GM23248 (cell line): Measurements from ENCODE around the gene CTSV. TPM values are rescaled to one million over a fixed set of nuclear protein-coding genes. Genes with fewer than 3 reads are reported as not detected.
"Not testable (repeated sequence)": the region's sequence is repeated elsewhere in the genome, so short reads cannot be mapped to it uniquely, and the experiment has no call there.

Source experiments
- DNase-seq: peaks from one replicate; pipeline ENCODE4 v3.0.0-alpha.2; 2015
- H2AFZ ChIP-seq: fragments of 200-600 bp; sonication (generic); 2 replicates; pipeline ENCODE4 v1.6.1; 2016; ENCODE audit warnings: antibody characterized with exemption
- H3F3A ChIP-seq: fragments of 200-600 bp; sonication (generic); 2 replicates; pipeline ENCODE4 v1.6.1; 2016; ENCODE audit warnings: mild to moderate bottlenecking, antibody characterized with exemption, mixed run types; ENCODE audit not compliant: insufficient read depth
- H3K27ac ChIP-seq: fragments of 200-600 bp; sonication (generic); 2 replicates; pipeline ENCODE4 v1.5.1; 2016; ENCODE audit warnings: mild to moderate bottlenecking
- H3K27me3 ChIP-seq: fragments of 200-600 bp; sonication (generic); replicated peaks from 2 replicates; pipeline ENCODE4 v1.6.1; 2016; ENCODE audit warnings: mild to moderate bottlenecking; ENCODE audit not compliant: insufficient read depth
- H3K36me3 ChIP-seq: fragments of 200-600 bp; sonication (generic); 2 replicates; pipeline ENCODE4 v1.6.1; 2016; ENCODE audit warnings: low read depth, mild to moderate bottlenecking
- H3K4me1 ChIP-seq: fragments of 200-600 bp; sonication (generic); 2 replicates; pipeline ENCODE4 v1.6.1; 2016; ENCODE audit warnings: mild to moderate bottlenecking; ENCODE audit not compliant: insufficient read depth
- H3K4me2 ChIP-seq: fragments of 200-600 bp; sonication (generic); one replicate; pipeline ENCODE4 v1.6.1; 2016; ENCODE audit warnings: mild to moderate bottlenecking; ENCODE audit not compliant: unreplicated experiment
- H3K4me3 ChIP-seq: fragments of 200-600 bp; sonication (generic); 2 replicates; pipeline ENCODE4 v1.5.1; 2016; ENCODE audit warnings: mild to moderate bottlenecking
- H3K79me2 ChIP-seq: fragments of 200-600 bp; sonication (generic); 2 replicates; pipeline ENCODE4 v1.6.1; 2016; ENCODE audit warnings: mild to moderate bottlenecking; ENCODE audit not compliant: insufficient read depth
- H3K9ac ChIP-seq: fragments of 200-600 bp; sonication (generic); 2 replicates; pipeline ENCODE4 v1.6.1; 2016; ENCODE audit warnings: mild to moderate bottlenecking
- H3K9me2 ChIP-seq: fragments of 200-600 bp; sonication (generic); 2 replicates; pipeline ENCODE4 v1.6.1; 2016; ENCODE audit warnings: mixed run types, mild to moderate bottlenecking, moderate library complexity; ENCODE audit not compliant: insufficient read depth
- H3K9me3 ChIP-seq: fragments of 200-600 bp; sonication (generic); one replicate; pipeline ENCODE4 v1.6.1; 2017; ENCODE audit warnings: low read depth
- H4K20me1 ChIP-seq: fragments of 200-600 bp; sonication (generic); 2 replicates; pipeline ENCODE4 v1.6.0; 2016; ENCODE audit not compliant: insufficient read depth
- EZH2 ChIP-seq: fragments of 200-600 bp; sonication (generic); IDR thresholded peaks from 2 replicates; pipeline ENCODE4 v1.6.1; 2018; ENCODE audit warnings: antibody characterized with exemption, mild to moderate bottlenecking; ENCODE audit not compliant: insufficient read depth, poor library complexity, severe bottlenecking
- EZH2phosphoT487 ChIP-seq: fragments of 200-600 bp; sonication (generic); IDR thresholded peaks from 2 replicates; pipeline ENCODE4 v1.6.1; 2018; ENCODE audit warnings: antibody characterized with exemption, moderate library complexity, mild to moderate bottlenecking, low read depth; ENCODE audit not compliant: insufficient read depth
- WGBS, 2 experiments: methylation state at CpG; one replicate each; pipeline ENCODE4 v1.1.6; 2015 to 2017; ENCODE audit warnings: low lambda C conversion rate in 2 of 2, low coverage in 1 of 2; ENCODE audit errors: missing lambda C conversion rate in 2 of 2; 5-methylcytosine and 5-hydroxymethylcytosine counted together
- in situ Hi-C: fragments of 300-500 bp; cut with MboI; formaldehyde crosslinking; loops from 2 replicates; pipeline ENCODE4 v1.15.0; 2020
- polyA plus RNA-seq: library from polyadenylated mRNA; unstranded; fragments of >200 nt; fragmentation: Nextera tagmentation; extraction: Ambion mirVana; gene quantifications from 2 replicates; pipeline ENCODE4 v1.2.1, GENCODE V29; 2016
- total RNA-seq: library from RNA; depleted of rRNA; stranded (reverse); fragments of >200 nt; shearing (Covaris generic); gene quantifications from 2 replicates; pipeline ENCODE4 v1.2.3, GENCODE V29; 2014

The CTSV gene
- total and polyA plus RNA-seq, 2 experiments from 2014 or later: 0.16 TPM; not detected in 1

GRCh38 chr9:97052735-97053134, 13.8 kb upstream of the CTSV start:
- H2AFZ ChIP-seq: no peak overlapping the region
- no peaks in the 10 kb centered on the region for H4K20me1 ChIP-seq
- H3K9me2 ChIP-seq: no peaks in the 10 kb centered on the region
- H3K9ac ChIP-seq: no peak overlapping the region
- no peaks in the 10 kb centered on the region for H3F3A ChIP-seq
- no peaks in the 10 kb centered on the region for H3K79me2 ChIP-seq
- H3K9me3 ChIP-seq: no peaks in the 10 kb centered on the region
- H3K4me2 ChIP-seq: no peak overlapping the region
- DNase-seq: no peak
- H3K4me1 ChIP-seq: no peaks in the 10 kb centered on the region
- H3K4me3 ChIP-seq: no peak overlapping the region
- 27 to 30% methylated on average over 2 of the region's 2 CpGs for WGBS, 2 experiments
- H3K36me3 ChIP-seq: no peaks in the 10 kb centered on the region
- no peak overlapping the region for H3K27ac ChIP-seq
- in situ Hi-C loops: no loop called here
- H3K27me3 ChIP-seq: peaks cover 16% of the 10 kb centered on the region; the same call in 1 of the 2 replicates
- no peak for TF ChIP-seq EZH2
- TF ChIP-seq EZH2phosphoT487: no peak

DNA sequence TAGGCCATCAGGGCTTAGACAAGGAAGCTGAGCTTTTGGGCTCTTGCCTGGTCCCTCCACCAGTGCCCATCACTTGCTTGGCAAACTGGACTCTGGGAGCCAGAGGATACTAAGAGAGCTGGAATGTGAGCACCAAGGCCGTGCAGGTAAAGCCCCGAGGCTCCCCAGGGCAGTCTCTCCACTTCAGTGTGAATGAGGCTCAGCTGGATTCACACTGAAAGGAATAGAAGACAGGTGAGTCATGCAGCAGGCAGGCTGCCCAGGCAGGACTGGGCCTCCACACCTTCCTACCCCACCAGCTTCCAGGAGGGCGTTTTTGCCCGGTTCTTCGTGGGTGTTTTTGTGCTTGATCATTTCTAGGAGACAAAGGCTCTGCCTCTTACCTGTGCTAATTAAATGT, 7.3 kb upstream of the CTSV start:
- H3K4me3 ChIP-seq: no peak overlapping the region
- H3K27me3 ChIP-seq: peaks cover 9% of the 10 kb centered on the region; the same call in 1 of the 2 replicates
- no peaks in the 10 kb centered on the region for H3K9me2 ChIP-seq
- no peaks in the 10 kb centered on the region for H3K79me2 ChIP-seq
- no peaks in the 10 kb centered on the region for H3F3A ChIP-seq
- H3K36me3 ChIP-seq: no peaks in the 10 kb centered on the region
- no peaks in the 10 kb centered on the region for H4K20me1 ChIP-seq
- no peaks in the 10 kb centered on the region for H3K4me1 ChIP-seq
- peak; percentile 31 for DNase-seq
- H3K27ac ChIP-seq: no peak overlapping the region
- H3K4me2 ChIP-seq: no peak overlapping the region
- 17% methylated on average over 5 of the region's 5 CpGs for WGBS, 2 experiments
- in situ Hi-C loops: no loop called here
- no peak overlapping the region for H2AFZ ChIP-seq
- H3K9ac ChIP-seq: no peak overlapping the region
- no peaks in the 10 kb centered on the region for H3K9me3 ChIP-seq
- TF ChIP-seq EZH2: no peak
- TF ChIP-seq EZH2phosphoT487: no peak

- H3K9me2 ChIP-seq: no peaks in the 10 kb centered on the region
- H3K27ac ChIP-seq: no peak overlapping the region
- H3K4me1 ChIP-seq: no peaks in the 10 kb centered on the region
- H4K20me1 ChIP-seq: no peaks in the 10 kb centered on the region
- H3K9ac ChIP-seq: no peak overlapping the region
- in situ Hi-C loops: no loop called here
- no peak overlapping the region for H3K4me2 ChIP-seq
- H2AFZ ChIP-seq: no peak overlapping the region
- H3K36me3 ChIP-seq: no peaks in the 10 kb centered on the region
- no peak for TF ChIP-seq EZH2phosphoT487
- no peak for TF ChIP-seq EZH2
- no peak overlapping the region for H3K4me3 ChIP-seq
- peaks cover 9% of the 10 kb centered on the region; the same call in 1 of the 2 replicates for H3K27me3 ChIP-seq
- WGBS, 2 experiments: 65 to 71% methylated on average over 5 of the region's 5 CpGs
- DNase-seq: no peak
- H3F3A ChIP-seq: no peaks in the 10 kb centered on the region
- no peaks in the 10 kb centered on the region for H3K9me3 ChIP-seq
- H3K79me2 ChIP-seq: no peaks in the 10 kb centered on the region
Observed at GRCh38 chr9:97045300-97045699, 6.4 kb upstream of the CTSV start.

DNA sequence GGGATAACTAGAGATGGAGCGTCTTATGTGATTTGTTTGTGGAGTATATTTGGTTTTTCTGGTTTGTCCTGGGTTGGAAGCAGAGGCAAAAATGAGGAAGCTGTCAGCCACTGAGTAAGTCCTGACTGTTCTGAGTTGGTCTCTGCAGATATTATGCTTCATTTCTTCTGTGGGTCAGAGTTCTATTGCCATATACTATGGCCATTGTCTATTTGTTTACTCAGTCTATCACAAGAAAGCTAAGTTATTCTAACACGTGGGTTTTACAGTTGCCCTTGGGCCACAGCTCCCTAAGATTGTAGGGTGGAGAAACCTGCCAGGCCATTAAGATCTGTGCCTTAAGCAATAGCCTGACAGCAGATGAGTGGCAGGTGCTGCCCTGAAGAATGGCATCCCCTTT, 3.0 kb upstream of the CTSV start:
- peaks cover 14% of the 10 kb centered on the region for H3K27me3 ChIP-seq
- in situ Hi-C loops: no loop called here
- no peak overlapping the region for H3K27ac ChIP-seq
- no peaks in the 10 kb centered on the region for H3K4me1 ChIP-seq
- no peaks in the 10 kb centered on the region for H3K36me3 ChIP-seq
- H4K20me1 ChIP-seq: no peaks in the 10 kb centered on the region
- WGBS, 2 experiments: 45 to 53% methylated on average over 2 of the region's 2 CpGs
- H3K79me2 ChIP-seq: no peaks in the 10 kb centered on the region
- H3K9me2 ChIP-seq: no peaks in the 10 kb centered on the region
- no peak overlapping the region for H3K9ac ChIP-seq
- H3K4me2 ChIP-seq: no peak overlapping the region
- no peak for DNase-seq
- no peak overlapping the region for H3K4me3 ChIP-seq
- no peaks in the 10 kb centered on the region for H3F3A ChIP-seq
- no peak overlapping the region for H2AFZ ChIP-seq
- H3K9me3 ChIP-seq: no peaks in the 10 kb centered on the region
- TF ChIP-seq EZH2 (no peak), EZH2phosphoT487 (no peak)

DNA sequence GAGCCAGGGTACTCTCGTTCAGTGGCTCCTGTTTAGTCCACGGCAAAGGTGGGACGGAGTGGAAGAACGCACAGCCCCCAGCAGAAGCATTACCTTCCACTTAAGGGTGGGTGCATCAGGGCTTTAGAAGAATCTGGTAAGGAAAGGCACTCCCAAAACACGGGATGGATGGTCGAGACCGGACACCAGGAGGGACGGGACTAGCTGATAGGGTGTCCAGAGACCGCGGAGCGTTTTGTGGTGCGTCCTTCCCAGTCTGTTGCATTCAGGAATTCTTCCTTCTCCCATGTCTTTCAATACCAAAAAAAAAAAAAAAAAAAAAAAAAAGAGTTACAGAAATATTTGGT, 545 bp upstream of the CTSV start:
- Histone ChIP-seq H3K27me3 (peaks cover 15% of the 10 kb centered on the region), H3K9me3 (no peaks in the 10 kb centered on the region), H3K9me2 (no peaks in the 10 kb centered on the region), H2AFZ (peak overlapping the region; percentile 97), H3K9ac (peak overlapping the region; percentile 54), H3K36me3 (no peaks in the 10 kb centered on the region), H3F3A (no peaks in the 10 kb centered on the region), H4K20me1 (no peaks in the 10 kb centered on the region), H3K4me3 (peak overlapping the region; percentile 79), H3K79me2 (no peaks in the 10 kb centered on the region), H3K4me1 (no peaks in the 10 kb centered on the region), H3K4me2 (peak overlapping the region; percentile 99), H3K27ac (no peak overlapping the region)
- 2 to 7% methylated on average over 12 of the region's 12 CpGs for WGBS, 2 experiments
- in situ Hi-C loops: no loop called here
- TF ChIP-seq EZH2phosphoT487 (no peak), EZH2 (no peak)
- peak; percentile 55 for DNase-seq

GRCh38 chr9:97023505-97023904, 15.4 kb downstream of the CTSV start:
- DNase-seq, H3K36me3 ChIP-seq, H3K9ac ChIP-seq, H4K20me1 ChIP-seq, H3K9me3 ChIP-seq, H3K27ac ChIP-seq, H3K4me2 ChIP-seq, H3K27me3 ChIP-seq, H3K4me3 ChIP-seq, in situ Hi-C loops, H3K9me2 ChIP-seq, H3K4me1 ChIP-seq, H2AFZ ChIP-seq, H3F3A ChIP-seq, H3K79me2 ChIP-seq: not testable (repeated sequence)
- 61 to 65% methylated on average over 1 of the region's 1 CpG for WGBS, 2 experiments

DNA sequence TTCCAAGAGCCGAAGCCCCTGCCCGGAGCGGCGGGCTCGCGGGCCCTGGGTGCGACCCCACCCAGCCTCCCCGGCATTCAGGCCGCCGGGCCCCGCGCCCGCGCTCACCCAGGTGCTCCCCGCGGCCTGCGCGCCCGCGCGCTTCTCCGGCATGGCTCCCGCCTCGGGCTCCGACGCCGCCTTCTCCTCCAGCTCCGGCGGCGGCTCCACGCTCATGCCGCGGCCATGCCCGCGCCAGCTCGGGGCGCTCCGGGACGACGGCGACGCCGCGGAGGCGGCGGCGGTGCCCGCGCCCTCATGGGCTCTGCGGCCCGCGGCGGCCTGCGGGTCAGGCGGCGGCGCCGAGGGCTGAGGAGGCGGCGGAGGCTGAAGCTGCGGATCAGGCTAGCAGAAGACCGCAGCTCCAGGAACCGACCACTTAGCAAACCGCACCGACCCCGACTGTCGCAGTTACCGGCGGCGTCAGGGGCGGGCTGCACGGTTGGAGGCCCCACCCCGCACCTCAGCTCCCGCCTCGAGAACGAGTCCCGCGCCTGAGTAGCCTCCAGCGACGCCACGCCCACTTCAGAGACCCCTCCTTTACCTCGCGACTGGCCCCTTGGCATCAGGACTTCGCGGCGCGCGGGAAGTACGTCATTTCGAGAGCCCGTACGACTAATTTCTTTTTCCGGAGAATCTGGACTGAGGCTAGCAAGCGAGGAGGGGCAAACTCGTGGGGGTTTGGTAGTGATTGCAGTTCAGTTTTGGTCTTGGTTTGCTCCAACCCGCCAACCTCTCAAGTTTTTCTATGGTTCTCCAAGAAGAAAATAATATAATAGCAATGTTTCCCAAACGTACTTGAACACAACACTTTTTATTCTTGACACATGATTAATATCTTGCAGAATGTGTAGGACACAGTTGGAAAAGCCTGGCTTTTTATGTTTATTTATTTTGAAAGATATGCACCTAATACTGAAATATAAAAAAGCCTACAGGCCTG, 25.5 kb downstream of the CTSV start:
- H3K27ac ChIP-seq: peak overlapping the region; percentile 71
- H2AFZ ChIP-seq: peak overlapping the region; percentile 94
- peak overlapping the region; percentile 87 for H3K4me2 ChIP-seq
- peaks cover 33% of the 10 kb centered on the region for H3K79me2 ChIP-seq
- DNase-seq: peak; percentile 71
- H3F3A ChIP-seq, H3K9me2 ChIP-seq, H4K20me1 ChIP-seq, H3K27me3 ChIP-seq, H3K4me1 ChIP-seq, in situ Hi-C loops, H3K36me3 ChIP-seq, H3K9me3 ChIP-seq: not testable (repeated sequence)
- peak overlapping the region; percentile 75 for H3K4me3 ChIP-seq
- WGBS, 2 experiments: 0 to 1% methylated on average over 72 to 79 of the region's 97 CpGs
- H3K9ac ChIP-seq: peak overlapping the region; percentile 75
